ENCODE data around the gene ENTPD8. TPM values are rescaled to one million over a fixed set of nuclear protein-coding genes. Genes with fewer than 3 reads are reported as not detected.

The ENTPD8 gene
- total RNA-seq, 1 experiment from 2014 or later: not detected

GRCh38 chr9:137412431-137412830 lies 28.7 kb downstream of the ENTPD8 start:
- peak overlapping the region; percentile 29; the same call in 1 of the 2 replicates for H3K27ac ChIP-seq (ENCODE audit: low read length)
- peak overlapping the region; percentile 44 for H3K4me2 ChIP-seq (ENCODE audit: low read length)
- DNase-seq: no peak
- H3K4me1 ChIP-seq (ENCODE audit: insufficient read depth, low read length): peaks cover 21% of the 10 kb centered on the region
- intact Hi-C loops (cut with micrococcal nuclease): no loop called here
- no peak for TF ChIP-seq EZH2phosphoT487 (IDR thresholded peaks at IDR 0.05; ENCODE audit: borderline replicate concordance, low read length)
- no peak for TF ChIP-seq CTCF (conservative IDR thresholded peaks at IDR 0.05; ENCODE audit: low read depth, low read length)
- H3K9me3 ChIP-seq (ENCODE audit: low read length): no peaks in the 10 kb centered on the region
- no peak overlapping the region for H3K4me3 ChIP-seq (ENCODE audit: low read length)
- BruUV-seq (replicated peaks): no TSS peak
- H3K9me2 ChIP-seq (replicated peaks; ENCODE audit: low read length): no peaks in the 10 kb centered on the region
- no peak overlapping the region for H3K9ac ChIP-seq (ENCODE audit: low read length)
- ATAC-seq: peak; percentile 34; the same call in 1 of the 2 replicates
- no peaks in the 10 kb centered on the region for H3K36me3 ChIP-seq (ENCODE audit: low read depth, low read length)
- POLR2A ChIA-PET (ENCODE audit: unreplicated experiment): no interaction called here
- H4K20me1 ChIP-seq (ENCODE audit: low read length): no peaks in the 10 kb centered on the region
- CTCF ChIA-PET: no interaction called here
- peaks cover 3% of the 10 kb centered on the region; the same call in 1 of the 2 replicates for H3K79me2 ChIP-seq (ENCODE audit: low read length)
- H3K27me3 ChIP-seq (ENCODE audit: low read length): no peaks in the 10 kb centered on the region
- H2AFZ ChIP-seq (ENCODE audit: low read length): no peak overlapping the region
- H3F3A ChIP-seq (ENCODE audit: low read length, unreplicated experiment): no peaks in the 10 kb centered on the region

DNA sequence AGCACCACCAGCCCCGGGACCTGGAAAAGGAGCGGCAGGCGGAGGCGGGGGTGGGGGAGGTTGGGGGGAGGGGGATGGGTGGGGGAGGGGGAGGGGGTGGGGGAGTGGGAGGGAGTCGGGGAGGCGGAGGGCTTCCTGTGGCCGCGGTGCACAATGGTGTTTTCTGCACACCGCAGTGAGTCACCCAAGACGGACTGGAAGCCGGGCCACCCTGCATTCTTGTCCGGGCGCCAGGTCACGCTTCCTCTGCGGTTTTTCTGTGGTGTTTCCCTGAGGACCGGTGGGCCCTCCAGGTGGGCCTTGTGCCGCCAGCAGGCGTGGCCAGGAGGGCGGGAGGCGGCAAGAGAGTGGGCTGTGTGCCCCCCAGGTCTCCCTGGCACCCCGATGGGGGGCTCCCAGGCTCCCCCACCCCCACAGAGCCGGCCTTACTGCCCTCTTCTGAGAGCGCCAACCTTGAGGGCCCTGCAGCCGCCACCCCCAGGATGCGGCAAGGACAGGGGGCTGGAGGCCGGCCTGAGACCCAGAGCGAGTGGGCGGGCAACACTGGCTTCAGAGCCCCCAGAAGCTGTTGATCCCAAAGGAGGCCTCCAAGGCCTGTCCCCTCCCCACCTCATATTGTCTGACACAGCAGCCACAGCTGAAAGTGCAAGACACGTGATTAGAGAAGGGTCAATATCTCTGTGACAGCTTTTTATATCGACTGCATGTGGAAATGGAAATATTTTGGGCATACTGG lies 29.3 kb downstream of the ENTPD8 start:
- no peak overlapping the region for H2AFZ ChIP-seq (ENCODE audit: low read length)
- intact Hi-C loops (cut with micrococcal nuclease): no loop called here

More for the DNA sequence above, 29.3 kb downstream of the ENTPD8 start:
- H3K9me3 ChIP-seq (ENCODE audit: low read length): no peaks in the 10 kb centered on the region
- POLR2A ChIA-PET (ENCODE audit: unreplicated experiment): no interaction called here
- peak overlapping the region; percentile 40 for H3K27ac ChIP-seq (ENCODE audit: low read length)
- H3K36me3 ChIP-seq (ENCODE audit: low read depth, low read length): no peaks in the 10 kb centered on the region
- no TSS peak for BruUV-seq (replicated peaks)
- DNase-seq (peak; percentile 89), ATAC-seq (peak; percentile 78)
- CTCF ChIA-PET: no interaction called here
- H3F3A ChIP-seq (ENCODE audit: low read length, unreplicated experiment): no peaks in the 10 kb centered on the region
- H3K9ac ChIP-seq (ENCODE audit: low read length): peak overlapping the region; percentile 45
- H3K4me2 ChIP-seq (ENCODE audit: low read length): peak overlapping the region; percentile 78
- H4K20me1 ChIP-seq (ENCODE audit: low read length): no peaks in the 10 kb centered on the region
- H3K27me3 ChIP-seq (ENCODE audit: low read length): no peaks in the 10 kb centered on the region
- H3K9me2 ChIP-seq (replicated peaks; ENCODE audit: low read length): no peaks in the 10 kb centered on the region
- peaks cover 3% of the 10 kb centered on the region; the same call in 1 of the 2 replicates for H3K79me2 ChIP-seq (ENCODE audit: low read length)
- peaks cover 21% of the 10 kb centered on the region for H3K4me1 ChIP-seq (ENCODE audit: insufficient read depth, low read length)
- peak overlapping the region; percentile 35; the same call in 1 of the 2 replicates for H3K4me3 ChIP-seq (ENCODE audit: low read length)
- TF ChIP-seq CTCF (conservative IDR thresholded peaks at IDR 0.05; ENCODE audit: low read depth, low read length) (no peak), EZH2phosphoT487 (IDR thresholded peaks at IDR 0.05; ENCODE audit: borderline replicate concordance, low read length) (no peak), EZH2 (IDR thresholded peaks at IDR 0.05; ENCODE audit: low read length, unreplicated experiment) (no peak)
